Pancreas (tissue), 10 donors: ENCODE data around the gene CDC73. TPM values are rescaled to one million over a fixed set of nuclear protein-coding genes. Genes with fewer than 3 reads are reported as not detected.
A peak's percentile ranks its signal among the peaks of the same experiment; 100 is the strongest.

ENCODE experiments used
- ATAC-seq, 4 donors: fragments of 200-7000 bp; cut with Tn5 transposase; one replicate each; pipeline versions ENCODE4 v1.8.0 to v1.9.1; 2020; ENCODE audit warnings: mild to moderate bottlenecking in 4 of 4, moderate library complexity in 4 of 4
- DNase-seq, 6 donors: peaks; one replicate each; pipeline ENCODE4 v3.0.0-alpha.2; 2020
- FAIRE-seq: peaks from 2 replicates; lab custom pipeline; 2012; peaks lifted over from hg19 to GRCh38; lab: Jason Lieb, UNC
- H3K27ac ChIP-seq, 4 donors: fragments of 200-600 bp; sonication (generic); 1 replicate in 3 of 4; 2 replicates in 1 of 4; pipeline versions ENCODE4 v1.5.0 to v1.8.0; 2020
- H3K27me3 ChIP-seq, 4 donors: fragments of 200-600 bp; one replicate each; pipeline ENCODE4 v1.8.0; 2021
- H3K36me3 ChIP-seq, 3 donors: fragments of 200-600 bp; sonication (generic) in 1 of 3; one replicate each; pipeline versions ENCODE4 v1.5.0 to v1.8.0; 2020 to 2021
- H3K4me1 ChIP-seq, 3 donors: fragments of 200-600 bp; one replicate each; pipeline ENCODE4 v1.8.0; 2021
- H3K4me3 ChIP-seq, 4 donors: fragments of 200-600 bp; sonication (generic) in 2 of 4; one replicate each; pipeline versions ENCODE4 v1.5.0 to v1.8.0; 2020 to 2021
- H3K9me3 ChIP-seq, 4 donors: fragments of 200-600 bp; one replicate each; pipeline ENCODE4 v1.8.0; 2021
- CTCF ChIP-seq, 4 donors: fragments of 200-600 bp; sonication (generic) in 3 of 4; IDR thresholded peaks; one replicate each; pipeline versions ENCODE4 v1.5.0 to v1.8.0; 2021; ENCODE audit warnings: antibody characterized with exemption in 4 of 4
- WGBS, 2 donors: extraction: QIAGEN DNeasy Blood & Tissue Kit; methylation state at CpG; one replicate each; pipeline ENCODE4 v1.1.7; 2013; 5-methylcytosine and 5-hydroxymethylcytosine counted together
- intact Hi-C, 3 donors: fragments of 100-400 bp; cut with DNase I; formaldehyde crosslinking; loops; one replicate each; pipeline versions ENCODE4 v1.11.1 to v1.14.2; 2022
- polyA plus RNA-seq, 2 donors: library from polyadenylated mRNA; stranded (reverse); fragments of 200-250 nt; gene quantifications; one replicate each; pipeline ENCODE4 v1.2.3, GENCODE V29; 2013
- total RNA-seq, 6 donors: library from RNA; stranded (reverse); fragmentation: NEBNext Ultra II Directional in 4 of 6; extraction: Animal tissue kit (Norgen Biotek cat#: 25700) in 4 of 6; gene quantifications; one replicate each; pipeline versions ENCODE4 v1.2.1 to v1.2.4, GENCODE V29; 2021 to 2023
- donor health status: healthy with polysubstance abuse.
- donor health status: DM: no; HTN: no; CAD: no; lungs with moderate emphysema.
- donor health status: DM: no; HTN: no; CAD: no.
- donor health status: control.
- donor health status: control.
- donor health status: Bipolar disorder and iron deficiency.
- donor health status: DM: yes; HTN: yes; CAD: no.
- donor health status: DM: no; HTN: no; CAD: no.
- donor health status: DM: no; HTN: no; CAD: no.
- donor health status: DM: yes; HTN: yes; CAD: no.

The CDC73 gene
- total and polyA plus RNA-seq, 8 donors, result 3.4 to 33.7 (median 21.7) TPM

GRCh38 chr1:193142409-193142808 lies 20.6 kb downstream of the CDC73 start:
- 64 to 76% methylated on average over 2 of the region's 2 CpGs for WGBS, 2 donors
- peaks cover 0 to 7% (median 5%) of the 10 kb centered on the region in 3 donors for H3K36me3 ChIP-seq
- ATAC-seq, result no peak

GRCh38 chr1:193143285-193143684 lies 21.5 kb downstream of the CDC73 start:
- Histone ChIP-seq H3K36me3 (peaks cover 3 to 11% (median 10%) of the 10 kb centered on the region in 3 donors), H3K9me3 (no peaks in the 10 kb centered on the region), H3K27ac (no peak overlapping the region), H3K27me3 (no peaks in the 10 kb centered on the region), H3K4me3 (no peak overlapping the region), H3K4me1 (no peaks in the 10 kb centered on the region)
- DNase-seq (no peak), ATAC-seq (no peak), FAIRE-seq (peak; percentile 94)
- intact Hi-C loops, result no loop called here
- 80 to 89% methylated on average over 1 of the region's 1 CpG for WGBS, 2 donors
- TF ChIP-seq CTCF (IDR thresholded peaks at IDR 0.05), result no peak

More at GRCh38 chr1:193142409-193142808, 20.6 kb downstream of the CDC73 start:
- no peaks in the 10 kb centered on the region for H3K27me3 ChIP-seq
- DNase-seq (no peak), FAIRE-seq (no peak)
- H3K27ac ChIP-seq, result no peak overlapping the region
- no peaks in the 10 kb centered on the region for H3K9me3 ChIP-seq
- intact Hi-C loops, result no loop called here
- H3K4me3 ChIP-seq, result no peak overlapping the region
- no peaks in the 10 kb centered on the region for H3K4me1 ChIP-seq
- TF ChIP-seq CTCF (IDR thresholded peaks at IDR 0.05), result no peak

- DNase-seq (no peak), ATAC-seq (no peak), FAIRE-seq (peak; percentile 26)
- Histone ChIP-seq H3K9me3 (no peaks in the 10 kb centered on the region), H3K4me1 (no peaks in the 10 kb centered on the region), H3K36me3 (peaks cover 3 to 11% (median 6%) of the 10 kb centered on the region in 3 donors), H3K27ac (no peak overlapping the region), H3K27me3 (no peaks in the 10 kb centered on the region), H3K4me3 (no peak overlapping the region)
- no peak for TF ChIP-seq CTCF (IDR thresholded peaks at IDR 0.05)
- intact Hi-C loops, result no loop called here
- WGBS, 2 donors, result 74 to 75% methylated on average over 5 of the region's 5 CpGs
Observed at GRCh38 chr1:193144361-193144938, 22.6 kb downstream of the CDC73 start.

GRCh38 chr1:193144999-193145398 lies 23.2 kb downstream of the CDC73 start:
- intact Hi-C loops, result no loop called here
- H3K9me3 ChIP-seq, result no peaks in the 10 kb centered on the region

More at GRCh38 chr1:193144999-193145398, 23.2 kb downstream of the CDC73 start:
- no peak for TF ChIP-seq CTCF (IDR thresholded peaks at IDR 0.05)
- DNase-seq (no peak), ATAC-seq (no peak), FAIRE-seq (no peak)
- 83 to 94% methylated on average over 1 of the region's 1 CpG for WGBS, 2 donors
- no peak overlapping the region for H3K27ac ChIP-seq
- no peak overlapping the region for H3K4me3 ChIP-seq
- H3K27me3 ChIP-seq, result no peaks in the 10 kb centered on the region
- peaks cover 3 to 11% (median 6%) of the 10 kb centered on the region in 3 donors for H3K36me3 ChIP-seq
- H3K4me1 ChIP-seq, result no peaks in the 10 kb centered on the region
